ENCODE data around the gene CTSW.

DNA sequence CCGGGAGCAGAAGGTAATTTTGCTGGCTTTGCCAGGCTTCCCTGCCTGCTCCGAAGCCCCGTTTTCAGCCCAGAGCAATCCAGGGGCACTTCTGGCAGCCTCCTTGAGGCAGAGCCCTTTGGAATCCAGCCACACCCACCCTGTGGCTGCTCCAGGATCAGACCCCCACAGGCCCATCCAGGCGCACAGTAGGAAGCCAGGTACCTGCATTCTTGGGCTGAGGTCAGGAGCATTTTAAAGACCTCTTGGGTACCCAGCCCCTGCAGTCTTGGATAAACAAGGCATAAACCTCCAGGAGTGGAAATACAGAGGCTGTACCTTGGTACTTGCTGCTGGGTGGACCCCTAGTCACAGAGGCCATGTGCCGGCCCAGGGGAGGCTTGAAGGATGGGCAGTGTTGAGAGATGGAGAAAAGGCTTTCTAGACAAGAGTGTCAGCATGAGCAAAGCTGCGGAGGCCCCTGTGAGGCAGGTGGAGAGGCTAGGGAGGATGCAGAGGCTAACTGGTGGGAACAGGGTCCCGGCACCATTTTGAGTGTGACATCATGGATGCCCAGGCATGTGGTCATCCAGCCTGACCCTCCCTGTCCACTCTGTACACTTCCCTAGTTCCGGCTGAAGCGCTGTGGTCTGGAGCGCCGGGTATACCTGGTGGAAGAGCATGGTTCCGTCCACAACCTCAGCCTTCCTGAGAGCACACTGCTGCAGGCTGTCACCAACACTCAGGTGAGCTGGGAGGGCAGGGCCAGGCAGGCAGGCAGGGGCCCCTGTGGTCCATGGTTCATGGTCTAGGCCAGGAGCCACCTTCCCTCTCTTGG, 15.5 kb upstream of the CTSW start:
- TF ChIP-seq EZH2 (IDR thresholded peaks at IDR 0.05) = no peak
- TF ChIP-seq POLR2AphosphoS5 (IDR thresholded peaks at IDR 0.05; ENCODE audit: borderline replicate concordance, low read depth, low read length) = no peak
